ENCODE data around the gene PACS2. TPM values are rescaled to one million over a fixed set of nuclear protein-coding genes. Genes with fewer than 3 reads are reported as not detected.
"Not testable (repeated sequence)": the region's sequence is repeated elsewhere in the genome, so short reads cannot be mapped to it uniquely, and the experiment has no call there.

PACS2 gene
- total and polyA plus RNA-seq, 2 of the 8 experiments (the other 6 are each of a cell fraction or from before 2014, with no cell fraction given) = 38.0 to 62.8 TPM

GRCh38 chr14:105297311-105297710 lies 17.2 kb upstream of the PACS2 start:
- not testable (repeated sequence) for H2AK5ac ChIP-seq (ENCODE audit: low read depth, low read length); H3K56ac ChIP-seq (replicated peaks; ENCODE audit: insufficient read length, low read depth, low read length); FAIRE-seq; H3K27ac ChIP-seq (ENCODE audit: low read depth, low read length); H3K9ac ChIP-seq (replicated peaks in 1 of 4; ENCODE audit: extremely low read depth in 1 of 4, low read depth in 3 of 4, low read length in 3 of 4); H3K18ac ChIP-seq (ENCODE audit: extremely low read depth, low read length); H3K27me3 ChIP-seq (replicated peaks in 1 of 4; ENCODE audit: control insufficient read depth in 3 of 4, extremely low read depth in 1 of 4, insufficient read depth in 3 of 4, low read length in 3 of 4); H3K9me3 ChIP-seq (ENCODE audit: insufficient read depth in 2 of 2, low read depth in 1 of 2, low read length in 1 of 2); H3K4me3 ChIP-seq (ENCODE audit: extremely low read depth in 1 of 4, insufficient read depth in 2 of 4, low read depth in 3 of 4, low read length in 4 of 4); H3K4me1 ChIP-seq (replicated peaks in 1 of 4; ENCODE audit: control insufficient read depth in 3 of 4, insufficient read depth in 4 of 4, low read length in 3 of 4); H4K91ac ChIP-seq (replicated peaks; ENCODE audit: insufficient read length, low read length); H2BK5ac ChIP-seq (ENCODE audit: low read depth, low read length); H4K5ac ChIP-seq (ENCODE audit: insufficient read length, low read depth, low read length); H3K4ac ChIP-seq (replicated peaks; ENCODE audit: insufficient read length, low read depth, low read length); H3K14ac ChIP-seq (ENCODE audit: insufficient read length); H3K36me3 ChIP-seq (ENCODE audit: control insufficient read depth in 2 of 4, insufficient read depth in 4 of 4, low read length in 3 of 4); H3K79me1 ChIP-seq (ENCODE audit: low read depth, low read length); H2AFZ ChIP-seq (ENCODE audit: low read length); H3K23ac ChIP-seq (ENCODE audit: insufficient read length); H2BK15ac ChIP-seq (ENCODE audit: low read length); H2BK120ac ChIP-seq (replicated peaks; ENCODE audit: low read depth, low read length); H4K8ac ChIP-seq (ENCODE audit: extremely low read depth, insufficient read depth, low read length); H2BK20ac ChIP-seq (ENCODE audit: low read length); H3K4me2 ChIP-seq (ENCODE audit: insufficient read depth in 1 of 2, low read depth in 2 of 2, low read length in 2 of 2); H2BK12ac ChIP-seq (ENCODE audit: low read depth, low read length); H3K23me2 ChIP-seq (ENCODE audit: low read depth, low read length); DNase-seq (ENCODE audit: low read depth in 1 of 2, low spot score in 2 of 2)
- Histone ChIP-seq H4K20me1 (replicated peaks in 1 of 2; ENCODE audit: control insufficient read depth in 1 of 2, insufficient read depth in 2 of 2, low read length in 2 of 2) (peaks cover 6 to 22% of the 10 kb centered on the region in 2 experiments), H3K79me2 (ENCODE audit: control insufficient read depth in 1 of 2, insufficient read depth in 2 of 2, low read length in 2 of 2) (peaks cover 0 to 35% of the 10 kb centered on the region in 2 experiments; a peak in 2 of 4 replicates)
- 96% methylated on average over 11 of the region's 11 CpGs; no CpG with 5 or more reads in 1 of the 2 experiments for WGBS, 2 experiments (ENCODE audit: extremely low coverage in 1 of 2, insufficient coverage in 1 of 2, insufficient read length in 1 of 2, insufficient replicate concordance in 2 of 2, low coverage in 1 of 2, low lambda C conversion rate in 2 of 2, missing lambda C conversion rate in 1 of 2)
- POLR2A ChIA-PET (ENCODE audit: partially characterized antibody) = interaction anchor here (1.5 kb wide), 1 partner anchor 17 kb away, joined by 4 read pairs; the partner anchor contains the start of gene PACS2
- CTCF ChIA-PET (ENCODE audit: partially characterized antibody) = interaction anchor here (0.6 to 2.2 kb wide), 9 partner anchors 8 to 95 kb away, joined by 3 to 7 read pairs (median 3); no protein-coding TSS in a partner anchor

Measured in H1 (cell line).